Adrenal gland (tissue), 5 donors: ENCODE data around the gene GPM6B.

Experiments used
- CTCF ChIP-seq, 6 experiments: fragments of 450-650 bp in 4 of 6; fragments of 200-600 bp in 2 of 6; sonication (generic) in 1 of 6; IDR thresholded peaks; 1 replicate in 5 of 6; 2 replicates in 1 of 6; pipeline versions ENCODE4 v1.5.1 to v1.8.0; 2016 to 2021; ENCODE audit warnings: antibody characterized with exemption in 6 of 6, mild to moderate bottlenecking in 2 of 6, moderate library complexity in 1 of 6
- POLR2A ChIP-seq, 2 donors: fragments of 450-650 bp; IDR thresholded peaks; one replicate each; pipeline ENCODE4 v1.6.1; 2017; ENCODE audit warnings: antibody characterized with exemption in 2 of 2, mild to moderate bottlenecking in 2 of 2, moderate library complexity in 1 of 2
- donor health status: DM: no; HTN: no; CAD: no.

GRCh38 chrX:13837290-13837745 is 20.4 kb upstream of the GPM6B start:
- TF ChIP-seq CTCF (IDR thresholded peaks at IDR 0.05) (no peak), POLR2A (IDR thresholded peaks at IDR 0.05) (no peak)
